Activated CD4-positive, CD25-positive, alpha-beta regulatory T cell treated with anti-CD3 and anti-CD28 coated beads, Interleukin-2, amount 50 U/mL, for 16 hours (primary cell): ENCODE measurements around the gene FYN.
"Not testable (repeated sequence)": the region's sequence is repeated elsewhere in the genome, so short reads cannot be mapped to it uniquely, and the experiment has no call there.

ENCODE experiments used
- DNase-seq: peaks from one replicate; pipeline ENCODE4 v3.0.0-alpha.2; 2020; ENCODE audit warnings: low read depth, low spot score

FYN gene

DNA sequence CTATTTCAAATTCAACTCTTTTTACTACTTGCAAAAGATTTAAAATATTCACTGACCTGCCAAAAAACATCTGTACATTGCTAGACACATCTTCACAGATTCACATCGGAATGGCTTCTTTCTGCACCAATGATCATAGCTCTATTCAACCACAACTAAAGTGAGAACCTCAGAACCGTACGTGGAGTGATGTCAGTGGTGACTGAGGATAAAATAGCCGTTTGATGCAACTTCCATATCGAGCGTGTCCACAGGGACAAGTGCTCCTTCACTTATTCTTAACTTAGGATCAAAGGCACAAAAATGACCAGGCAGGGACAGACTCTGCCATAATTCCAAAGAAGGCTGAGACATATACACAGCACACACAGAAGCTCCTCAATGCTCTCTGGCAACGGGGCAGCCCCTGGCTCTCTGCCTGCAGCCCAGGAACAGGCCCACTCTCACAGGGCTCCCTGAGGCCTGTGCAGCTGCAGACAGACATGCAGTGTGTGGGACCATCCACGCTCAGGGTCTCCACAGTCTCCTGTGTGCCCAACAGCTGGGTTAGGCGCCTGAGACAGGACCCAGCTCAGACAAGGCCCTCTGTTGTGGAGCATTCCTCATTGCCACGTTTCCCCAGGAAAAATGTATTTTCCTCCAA lies 22.8 kb downstream of the FYN start:
- no peak for DNase-seq

DNA sequence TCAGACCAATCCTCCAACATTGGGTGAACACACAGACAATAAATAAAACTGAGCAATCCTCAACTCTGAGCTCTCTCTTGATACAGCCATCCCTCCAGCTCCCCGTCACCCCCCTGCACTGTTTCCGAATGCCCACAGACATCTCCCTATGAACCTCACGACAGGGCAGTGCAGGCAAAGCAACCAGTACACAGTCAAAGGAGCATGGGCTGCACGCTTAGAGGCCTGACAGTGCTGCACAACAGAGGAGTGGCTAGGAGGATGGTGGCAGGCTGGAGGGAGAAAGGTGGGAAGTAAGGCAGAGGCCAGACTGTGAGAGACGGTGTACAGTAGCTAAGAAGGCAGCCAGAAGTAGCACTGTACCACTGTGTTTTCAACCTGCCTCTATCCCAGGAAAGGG lies 24.0 kb downstream of the FYN start:
- DNase-seq = no peak

DNA sequence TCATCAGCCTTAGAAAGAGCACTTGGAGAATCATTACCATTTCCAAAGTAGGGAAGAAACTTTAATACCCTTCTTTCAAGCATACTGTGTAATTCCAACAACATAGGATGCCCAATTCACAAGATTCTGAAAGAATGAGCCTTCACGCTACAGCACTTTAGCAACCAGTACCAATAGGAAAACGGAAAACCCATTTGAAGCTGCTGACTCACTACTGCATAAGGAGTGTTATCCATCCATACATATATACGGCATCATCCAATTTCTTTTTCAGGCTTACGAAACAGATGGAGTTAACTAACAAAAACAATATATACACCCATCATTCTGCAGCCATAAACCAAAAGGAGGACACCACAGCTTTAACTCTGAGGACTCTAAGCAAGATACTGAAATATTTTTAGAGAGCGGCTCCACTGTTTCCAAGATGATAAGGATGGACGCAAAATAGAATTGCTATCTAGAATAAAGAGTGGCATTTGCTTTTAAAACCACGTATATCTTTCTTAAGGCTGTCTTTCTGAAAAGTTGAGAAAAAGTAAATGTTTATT lies 24.9 kb downstream of the FYN start:
- DNase-seq = no peak

DNA sequence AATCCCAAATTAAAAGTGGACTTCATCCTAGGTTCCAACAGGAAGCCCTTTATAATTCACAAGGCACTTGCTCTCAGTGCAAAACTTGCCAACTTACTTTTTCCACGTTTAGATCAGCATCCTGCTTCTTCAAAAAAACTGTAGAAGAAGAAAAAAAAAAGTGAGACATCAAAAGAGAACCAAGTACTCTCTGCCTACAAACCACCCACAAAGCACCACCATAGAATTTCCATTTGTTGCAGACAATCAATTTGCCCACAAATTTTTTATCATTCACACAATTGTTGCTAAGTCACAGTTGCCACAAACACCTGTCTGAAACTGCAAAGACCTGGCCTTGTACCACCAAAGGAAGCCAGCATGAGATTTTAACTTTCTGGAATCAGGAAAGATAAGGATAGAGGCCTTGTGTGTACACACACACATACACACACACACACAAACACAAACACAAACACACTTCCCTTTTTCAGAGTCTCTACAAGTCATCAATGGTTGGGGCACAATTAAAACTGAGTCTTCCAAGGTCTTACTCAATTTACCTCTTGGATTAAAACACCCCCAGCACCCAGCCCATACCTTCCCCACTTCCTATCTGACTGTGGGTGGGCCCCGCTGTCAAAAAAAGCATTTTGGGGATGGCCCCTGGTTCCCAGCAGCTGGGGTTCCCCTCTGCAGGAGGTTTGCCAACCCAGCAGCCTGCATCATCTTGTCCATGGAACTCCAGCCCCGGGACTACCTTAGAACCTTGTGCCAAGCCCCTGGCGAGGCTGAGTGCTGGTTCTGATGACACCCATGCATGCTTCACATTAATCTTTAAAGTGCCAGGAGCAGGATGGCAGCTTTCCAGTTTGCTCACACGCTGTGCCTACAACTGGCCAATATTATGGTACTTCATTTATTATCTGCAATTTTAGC lies 26.5 kb downstream of the FYN start:
- DNase-seq = no peak

DNA sequence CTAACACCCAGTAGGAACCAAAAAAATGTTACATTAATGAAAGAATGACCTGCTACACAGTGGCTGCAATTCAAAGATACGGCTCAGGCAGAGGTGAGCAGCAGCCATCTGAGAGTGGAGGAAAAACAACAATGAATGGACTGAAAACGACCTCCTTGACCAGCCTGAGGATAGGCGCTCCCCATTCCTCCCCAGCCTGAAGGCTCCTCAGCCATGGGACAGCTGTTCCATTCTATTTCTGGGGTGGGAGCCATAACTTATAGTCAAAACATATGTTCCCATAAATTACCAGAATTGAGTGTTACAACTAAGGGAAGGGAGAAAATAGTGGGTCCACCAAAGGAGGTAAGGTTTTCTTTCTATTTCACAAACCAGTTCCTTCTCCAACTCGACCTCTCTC lies 27.2 kb downstream of the FYN start:
- DNase-seq = no peak

DNA sequence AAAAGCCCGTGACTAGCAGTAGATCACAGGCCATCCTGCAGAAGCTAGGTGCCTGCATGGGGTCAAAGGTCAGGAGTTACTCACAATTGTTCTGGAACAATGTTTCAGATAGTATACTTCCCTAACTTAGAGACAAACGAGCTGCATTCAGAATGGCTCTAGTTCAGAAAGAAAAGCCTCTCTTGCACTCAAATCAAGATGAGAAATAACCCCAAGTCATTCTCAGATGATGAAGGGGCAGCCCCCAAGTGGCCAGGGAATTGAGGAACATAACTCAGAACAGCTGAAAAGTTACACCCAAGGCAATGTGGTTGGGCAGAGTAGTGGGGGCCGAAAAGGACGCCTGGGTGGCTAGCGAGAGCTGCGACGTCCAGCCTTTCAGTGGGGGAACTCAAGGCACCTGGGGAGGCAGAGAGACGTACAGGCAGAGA lies 27.8 kb downstream of the FYN start:
- no peak for DNase-seq

DNA sequence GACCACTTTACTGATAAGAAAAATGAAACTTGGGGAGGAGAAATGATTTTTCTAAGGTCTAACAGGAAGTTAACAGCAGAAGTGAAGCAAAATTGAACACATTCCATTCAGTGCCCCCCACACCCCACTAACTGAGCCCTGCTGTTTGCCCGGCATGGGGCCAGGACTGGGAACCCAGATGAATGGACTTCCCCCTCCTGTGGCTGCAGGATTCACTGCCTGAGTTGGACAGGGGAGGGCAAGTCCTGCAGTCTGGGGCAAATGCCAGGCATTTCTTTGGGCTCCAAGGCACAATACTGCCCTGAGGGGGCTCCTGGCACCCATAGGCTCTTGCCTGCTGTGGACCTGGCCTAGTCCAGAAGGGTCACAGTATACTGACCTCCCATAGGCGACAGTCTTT lies 28.3 kb downstream of the FYN start:
- no peak for DNase-seq

DNA sequence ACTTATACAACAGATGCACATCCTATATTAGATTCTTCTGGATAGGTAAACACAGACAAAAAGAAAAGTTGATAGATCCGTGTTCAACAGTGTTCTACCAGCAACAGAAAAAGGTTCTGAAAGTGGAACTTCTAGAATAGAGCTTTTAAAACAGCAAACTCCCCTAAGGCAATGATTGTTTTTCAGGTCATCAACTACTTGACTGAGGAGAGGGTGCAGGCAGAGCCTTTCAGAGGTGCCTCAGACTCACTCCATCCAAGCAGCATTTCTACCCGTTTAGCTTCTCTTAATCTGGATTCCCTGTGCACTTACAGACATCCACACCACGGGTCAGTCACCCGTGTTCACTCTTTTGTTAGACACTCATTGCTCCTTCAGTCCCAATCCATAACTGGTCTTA lies 28.9 kb downstream of the FYN start:
- DNase-seq = no peak

DNA sequence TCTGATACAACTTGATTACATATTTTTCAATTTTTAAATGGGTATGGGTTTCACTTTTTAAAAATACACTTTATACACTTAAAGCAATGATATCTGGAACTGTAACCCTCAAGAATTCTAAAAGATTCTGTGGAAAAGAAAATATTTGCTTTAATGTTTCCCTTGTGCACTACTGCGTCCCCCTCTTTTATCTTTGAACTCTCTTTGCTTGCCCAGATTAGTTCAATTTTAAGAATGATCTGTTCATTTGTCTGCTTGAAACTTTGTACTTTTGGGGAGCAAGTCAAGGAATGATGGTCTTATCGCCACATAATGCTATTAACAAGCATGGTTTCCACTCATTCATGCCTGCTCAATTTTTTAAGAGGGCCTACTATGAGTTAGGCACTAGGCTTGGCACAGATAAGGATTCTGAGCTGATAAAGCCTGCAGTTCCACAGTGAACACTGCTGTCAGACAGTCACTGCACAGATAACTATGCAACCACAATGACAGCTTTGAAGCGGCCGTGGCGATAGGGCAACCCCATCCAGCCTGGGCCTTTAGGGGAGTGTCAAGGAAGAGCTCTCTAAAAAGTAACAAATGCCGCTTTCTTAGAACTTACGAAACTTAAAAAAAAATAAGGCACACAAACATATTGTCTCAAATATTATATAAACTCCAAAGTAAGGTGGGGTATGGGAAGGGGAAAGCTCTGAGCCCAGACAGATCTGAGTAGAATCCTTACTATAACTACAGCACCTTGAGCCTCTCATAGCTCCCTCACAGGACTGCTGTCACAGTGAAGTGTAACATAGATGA lies 29.7 kb downstream of the FYN start:
- DNase-seq = peak; percentile 37

DNA sequence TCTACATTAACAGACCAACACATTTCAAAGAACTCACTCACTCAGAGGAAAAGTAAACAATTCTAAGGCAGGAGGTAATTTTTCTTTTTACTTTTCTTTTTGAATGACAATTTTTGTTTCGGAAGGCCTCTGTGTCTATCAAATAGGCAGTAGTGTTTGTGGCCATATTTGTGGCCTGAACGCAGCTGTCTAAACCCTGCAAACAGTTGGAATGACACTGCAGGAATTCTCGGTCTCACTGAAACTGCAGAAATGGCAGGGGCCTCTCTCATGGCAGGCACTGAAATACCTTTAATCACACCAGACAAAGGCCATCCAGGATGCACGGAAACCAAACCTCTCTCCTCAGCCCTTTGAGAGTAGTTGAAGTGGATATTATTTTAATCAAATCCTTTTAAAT lies 30.4 kb downstream of the FYN start:
- no peak for DNase-seq

DNA sequence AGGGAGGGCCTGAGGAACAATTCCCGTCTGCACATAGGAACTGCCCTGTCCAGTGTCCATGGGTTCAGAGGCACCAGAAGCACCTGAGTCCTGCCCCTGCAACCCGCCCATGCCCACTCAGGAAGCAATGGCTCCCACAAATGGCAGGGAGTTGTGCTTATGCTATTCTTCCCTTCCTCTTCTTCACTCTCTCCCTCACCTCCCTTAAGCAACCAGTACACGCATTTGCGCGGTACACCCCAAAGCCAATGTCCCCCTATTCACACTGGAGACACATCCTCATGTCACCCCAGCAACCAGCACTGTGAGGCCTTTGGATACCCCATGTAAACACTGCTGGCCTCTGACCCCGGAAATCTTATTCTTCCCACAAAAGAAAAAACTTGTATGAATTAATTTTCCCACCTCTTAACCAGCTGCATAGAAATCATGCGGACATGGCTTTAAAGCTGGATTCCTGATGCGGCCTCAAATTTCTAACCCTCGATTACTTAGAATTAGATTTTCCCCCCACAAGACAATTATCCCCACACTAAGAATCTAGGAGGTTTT lies 30.9 kb downstream of the FYN start:
- DNase-seq = no peak

DNA sequence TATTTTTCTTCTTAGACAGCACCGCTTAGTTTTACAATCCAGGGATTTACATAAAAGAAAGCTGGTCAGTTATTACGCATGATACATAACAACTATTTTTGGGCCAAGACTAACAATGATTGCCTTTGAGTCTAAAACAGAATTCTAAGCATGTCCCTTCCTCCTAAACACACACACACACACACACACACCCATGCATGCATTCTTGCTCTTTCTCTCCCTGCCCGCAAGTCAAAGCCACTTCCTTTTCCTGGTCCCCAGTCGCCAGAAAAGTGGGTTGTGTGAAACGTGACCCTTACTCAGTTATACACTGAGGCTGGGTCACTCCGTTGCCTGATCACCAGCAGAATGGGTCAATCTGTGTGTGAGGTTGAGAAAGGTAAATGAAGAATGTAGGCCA lies 31.4 kb downstream of the FYN start:
- no peak for DNase-seq

DNA sequence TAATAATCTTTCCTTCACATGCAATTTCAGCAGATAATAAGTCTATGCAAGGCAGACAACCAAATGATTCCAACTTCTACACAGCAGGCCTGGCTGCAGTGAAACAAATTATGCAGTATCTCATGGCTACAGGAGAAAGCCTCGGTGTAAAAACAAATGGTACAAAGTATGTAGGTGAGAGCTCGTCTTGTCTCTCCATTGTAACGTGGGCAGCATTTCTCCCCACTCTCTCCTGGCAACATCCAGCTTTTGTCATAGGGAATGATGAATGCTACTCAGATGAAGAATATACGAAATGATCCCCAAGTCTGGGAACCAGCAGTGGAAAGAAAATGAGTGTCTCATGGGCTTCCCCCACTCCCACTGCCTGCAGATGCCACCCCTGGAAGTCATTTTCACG lies 32.4 kb downstream of the FYN start:
- DNase-seq = no peak

DNA sequence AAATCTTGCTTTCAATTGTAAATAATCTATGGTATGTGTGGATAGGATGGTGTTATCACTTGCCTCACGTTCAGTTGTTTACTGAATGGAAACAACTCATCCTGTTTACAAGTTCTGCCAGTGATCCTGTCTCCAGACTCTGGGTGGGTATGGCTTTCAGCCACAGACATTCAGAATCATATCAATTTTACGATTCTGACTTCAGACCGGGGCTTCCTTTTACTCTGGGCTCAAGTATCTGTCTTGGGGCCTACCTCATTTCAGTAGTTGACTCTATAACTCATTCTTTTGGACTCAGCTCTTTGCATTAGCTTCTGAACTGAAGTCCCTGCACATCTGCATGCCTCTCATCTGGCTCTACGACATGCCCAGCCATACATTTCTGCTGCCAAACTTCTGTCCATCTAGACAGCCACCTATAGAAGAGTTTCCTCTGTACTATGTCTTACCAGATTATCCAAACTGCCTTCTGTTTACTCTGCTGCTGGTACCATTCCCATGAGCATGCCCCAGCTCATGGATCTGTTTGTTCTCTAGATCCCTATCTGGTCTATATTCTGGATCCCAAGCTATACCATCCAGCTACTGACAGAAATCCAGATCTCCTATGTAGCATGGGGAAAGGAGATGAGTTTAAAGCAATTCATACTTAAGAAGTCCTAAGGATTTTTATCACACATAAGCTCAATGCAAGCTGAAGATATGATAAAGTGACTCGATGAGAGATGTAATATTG lies 34.3 kb downstream of the FYN start:
- no peak for DNase-seq

DNA sequence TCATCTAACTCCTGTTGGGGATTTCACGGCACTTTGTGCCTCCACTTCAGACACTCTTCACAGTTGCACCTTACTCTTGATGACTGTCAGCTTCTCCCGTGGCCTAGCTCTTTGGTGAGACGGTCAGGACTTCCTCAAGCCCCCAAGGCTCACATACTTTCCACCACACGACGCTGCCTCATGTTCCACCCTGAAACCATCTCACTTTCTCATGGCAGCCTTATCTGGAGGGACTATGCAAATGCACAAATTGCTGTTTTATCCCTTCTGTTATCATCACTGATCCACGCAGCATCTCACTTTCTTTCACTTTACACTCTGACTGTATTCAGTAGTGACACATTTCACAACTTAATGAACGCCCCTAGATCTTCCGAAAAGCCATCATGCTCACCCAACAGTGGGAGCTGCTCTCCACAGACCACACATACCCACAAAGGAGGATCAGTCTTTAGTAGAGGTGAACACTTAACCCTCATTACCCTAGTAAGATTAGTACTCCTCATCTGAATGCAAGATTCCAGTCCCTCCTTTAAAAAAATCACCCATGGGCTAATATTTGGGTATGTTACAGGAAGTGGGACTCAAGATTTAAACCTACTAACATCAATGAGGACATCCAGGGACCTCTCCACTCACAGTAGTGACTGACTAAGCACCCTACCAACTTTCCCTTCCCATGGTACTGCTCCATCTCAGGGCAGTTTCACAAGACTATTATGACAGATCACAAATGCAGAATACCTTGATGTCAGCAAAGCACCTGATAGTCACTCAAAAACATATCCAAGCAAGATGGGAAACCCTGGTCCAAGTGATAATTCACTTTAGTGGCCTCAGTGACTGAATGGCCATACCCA lies 35.4 kb downstream of the FYN start:
- DNase-seq = peak; percentile 28

DNA sequence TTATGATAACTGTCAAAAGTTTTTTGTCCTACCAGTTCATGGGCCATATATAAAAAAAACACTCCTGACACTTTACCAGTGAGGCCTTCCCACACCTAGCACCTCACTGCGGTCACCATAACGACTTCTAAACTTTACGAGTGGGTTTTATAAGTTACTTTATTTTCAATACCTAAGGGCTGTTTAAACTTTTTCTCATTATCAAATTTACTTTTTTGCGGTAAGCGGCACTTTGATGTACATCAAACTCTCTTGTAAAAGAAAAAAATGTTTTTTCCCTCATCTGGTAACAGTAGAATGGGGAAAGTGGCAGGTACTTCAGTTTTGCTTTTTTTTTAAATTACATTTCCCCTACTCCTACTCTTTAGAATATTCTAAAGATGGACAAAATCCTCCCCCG lies 36.2 kb downstream of the FYN start:
- DNase-seq = no peak

DNA sequence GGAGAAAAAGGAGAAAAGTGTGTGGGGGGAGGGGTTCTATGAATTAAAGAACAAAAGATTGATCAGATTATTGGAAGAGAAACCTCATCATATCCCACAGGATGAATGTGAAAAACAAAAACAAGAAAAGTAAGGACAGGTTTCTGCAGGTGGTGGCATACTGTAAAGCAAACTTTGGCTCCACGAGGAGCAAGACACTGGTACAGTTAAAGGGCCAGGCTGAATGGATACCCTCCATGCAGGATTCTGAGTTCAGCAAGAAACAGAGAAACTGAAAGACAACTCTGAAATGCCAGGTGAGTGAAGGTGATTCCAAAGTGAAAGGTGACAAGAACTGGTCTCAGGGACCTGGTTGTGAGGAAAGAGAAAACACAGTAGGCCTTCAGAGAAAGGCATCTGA lies 37.4 kb downstream of the FYN start:
- DNase-seq = no peak

DNA sequence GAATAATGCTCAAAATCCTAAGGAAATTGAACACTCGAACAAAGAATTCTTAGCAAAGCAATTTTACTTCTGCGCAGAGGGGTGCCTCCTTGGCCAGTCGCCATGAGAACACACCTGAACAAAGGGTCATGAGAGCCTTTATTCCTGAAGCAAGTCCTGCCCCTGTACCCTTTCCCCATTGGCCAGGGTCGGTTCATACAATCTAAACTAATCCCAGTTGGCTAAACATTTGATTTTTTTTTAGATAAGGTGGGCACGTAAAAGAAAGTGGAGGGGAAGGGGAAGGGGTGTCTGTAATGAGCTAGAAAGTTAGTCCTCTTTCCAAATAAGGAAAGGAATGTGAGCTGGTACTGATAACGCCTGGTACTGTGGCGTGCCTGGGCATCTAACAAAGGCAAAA lies 37.9 kb downstream of the FYN start:
- not testable (repeated sequence) for DNase-seq

DNA sequence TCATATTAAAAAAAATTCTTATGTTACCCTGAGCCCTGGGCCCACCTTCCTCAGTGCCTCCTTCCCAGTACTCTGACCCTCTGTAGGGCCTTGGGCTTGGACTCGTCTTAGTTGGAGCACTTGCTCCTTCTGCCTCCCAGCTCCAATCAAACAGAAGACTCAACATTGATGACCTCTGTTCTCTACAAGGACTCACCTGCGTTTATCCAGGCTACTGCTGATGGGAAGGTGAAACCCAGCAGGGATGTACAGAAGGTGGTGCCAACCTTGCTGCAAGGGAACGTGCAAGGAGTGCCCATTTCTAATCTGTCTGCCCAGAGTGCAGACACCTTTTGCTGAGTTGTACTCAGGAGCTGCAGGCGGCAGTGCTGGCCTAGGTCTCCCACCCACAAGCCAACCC lies 38.9 kb downstream of the FYN start:
- DNase-seq = no peak

DNA sequence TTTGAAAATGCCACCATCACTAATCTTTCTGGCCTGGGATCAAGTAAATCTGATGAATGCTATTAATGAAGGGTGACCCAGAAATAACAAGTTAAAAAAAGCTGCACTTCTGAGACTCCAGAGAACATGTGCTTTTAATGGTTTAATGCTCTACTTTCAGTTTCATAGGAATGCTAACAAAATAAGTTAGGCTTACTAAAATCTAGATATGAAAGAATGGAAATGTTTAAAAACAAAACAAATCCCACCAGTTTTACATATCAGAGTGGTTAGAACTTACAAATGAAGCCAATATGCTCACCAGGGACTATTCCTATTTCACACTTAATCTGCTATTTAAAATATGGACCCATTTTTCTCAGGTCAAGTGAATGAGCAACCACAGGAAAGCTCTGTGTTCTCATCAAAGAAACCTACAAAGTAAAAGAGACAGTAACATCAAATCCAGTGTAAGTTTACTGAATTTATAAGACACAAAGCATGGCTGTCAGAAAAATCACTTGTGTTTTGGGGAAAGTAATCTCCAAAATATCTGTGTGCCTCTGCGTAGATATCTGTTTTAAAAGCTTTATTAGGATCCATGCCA lies 40.3 kb downstream of the FYN start:
- no peak for DNase-seq
